ENCODE measurements around the gene TMEM219. TPM values are rescaled to one million over a fixed set of nuclear protein-coding genes. Genes with fewer than 3 reads are reported as not detected.

The TMEM219 gene
- total RNA-seq, 4 donors from 2014 or later = 78.4 to 135 (median 110) TPM

- DNase-seq (ENCODE audit: low spot score) (no peak), ATAC-seq (ENCODE audit: low FRiP score) (no peak)
- no peak for TF ChIP-seq CTCF (IDR thresholded peaks at IDR 0.05)
These were observed 6.3 kb downstream of the TMEM219 start for GRCh38 chr16:29968205-29968604.

- no peak for ATAC-seq (ENCODE audit: low FRiP score)
- TF ChIP-seq CTCF (IDR thresholded peaks at IDR 0.05) = no peak
- no peak for DNase-seq (ENCODE audit: low spot score)
These were observed 9.4 kb downstream of the TMEM219 start for GRCh38 chr16:29971304-29971703.

GRCh38 chr16:29972500-29972899, 10.6 kb downstream of the TMEM219 start:
- DNase-seq (ENCODE audit: low spot score) = no peak
- no peak for TF ChIP-seq CTCF (IDR thresholded peaks at IDR 0.05)
- no peak for ATAC-seq (ENCODE audit: low FRiP score)

- no peak for TF ChIP-seq CTCF (IDR thresholded peaks at IDR 0.05)
- ATAC-seq (ENCODE audit: low FRiP score) = no peak
These were observed 11.1 kb downstream of the TMEM219 start for GRCh38 chr16:29972992-29973383.

GRCh38 chr16:29973384-29974246, 11.7 kb downstream of the TMEM219 start, which contains the start of gene TAOK2:
TAOK2 (plus strand) TSS chr16:29973868; CDS start chr16:29977773, 3,905 bp downstream.
- ATAC-seq (ENCODE audit: low FRiP score) (peak; percentile 99), DNase-seq (ENCODE audit: low spot score) (peak; percentile 81)
- no peak for TF ChIP-seq CTCF (IDR thresholded peaks at IDR 0.05)

More at GRCh38 chr16:29972992-29973383, 11.1 kb downstream of the TMEM219 start:
- DNase-seq (ENCODE audit: low spot score) = no peak

GRCh38 chr16:29974291-29975133, 12.6 kb downstream of the TMEM219 start:
- no peak for DNase-seq (ENCODE audit: low spot score)
- ATAC-seq (ENCODE audit: low FRiP score) = no peak

More at GRCh38 chr16:29974291-29975133, 12.6 kb downstream of the TMEM219 start:
- TF ChIP-seq CTCF (IDR thresholded peaks at IDR 0.05) = no peak

All from omental fat pad (tissue), 4 donors.